Hepatocyte (in vitro differentiated cells): ENCODE measurements around the gene CDK19.

Experiments used
- EZH2 ChIP-seq: fragments of 200-600 bp; sonication (generic); IDR thresholded peaks from 2 replicates; pipeline ENCODE4 v1.6.1; 2016; ENCODE audit warnings: antibody characterized with exemption, mild to moderate bottlenecking, borderline replicate concordance
- EZH2phosphoT487 ChIP-seq: fragments of 200-600 bp; sonication (generic); IDR thresholded peaks from one replicate; pipeline ENCODE4 v1.6.1; 2018; ENCODE audit warnings: antibody characterized with exemption, mild to moderate bottlenecking, low read depth, moderate library complexity; ENCODE audit not compliant: unreplicated experiment, severe bottlenecking
- TF ChIP-seq, protein P1 (sequence below): fragments of 200-600 bp; sonication (generic); IDR thresholded peaks from 2 replicates; pipeline ENCODE4 v1.5.1; 2016; ENCODE audit warnings: antibody characterized with exemption, mild to moderate bottlenecking; ENCODE audit not compliant: poor library complexity

GRCh38 chr6:110703010-110703905 lies 112.0 kb downstream of the CDK19 start:
- TF ChIP-seq, protein P1, sequence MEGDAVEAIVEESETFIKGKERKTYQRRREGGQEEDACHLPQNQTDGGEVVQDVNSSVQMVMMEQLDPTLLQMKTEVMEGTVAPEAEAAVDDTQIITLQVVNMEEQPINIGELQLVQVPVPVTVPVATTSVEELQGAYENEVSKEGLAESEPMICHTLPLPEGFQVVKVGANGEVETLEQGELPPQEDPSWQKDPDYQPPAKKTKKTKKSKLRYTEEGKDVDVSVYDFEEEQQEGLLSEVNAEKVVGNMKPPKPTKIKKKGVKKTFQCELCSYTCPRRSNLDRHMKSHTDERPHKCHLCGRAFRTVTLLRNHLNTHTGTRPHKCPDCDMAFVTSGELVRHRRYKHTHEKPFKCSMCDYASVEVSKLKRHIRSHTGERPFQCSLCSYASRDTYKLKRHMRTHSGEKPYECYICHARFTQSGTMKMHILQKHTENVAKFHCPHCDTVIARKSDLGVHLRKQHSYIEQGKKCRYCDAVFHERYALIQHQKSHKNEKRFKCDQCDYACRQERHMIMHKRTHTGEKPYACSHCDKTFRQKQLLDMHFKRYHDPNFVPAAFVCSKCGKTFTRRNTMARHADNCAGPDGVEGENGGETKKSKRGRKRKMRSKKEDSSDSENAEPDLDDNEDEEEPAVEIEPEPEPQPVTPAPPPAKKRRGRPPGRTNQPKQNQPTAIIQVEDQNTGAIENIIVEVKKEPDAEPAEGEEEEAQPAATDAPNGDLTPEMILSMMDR: no peak
- TF ChIP-seq EZH2 (no peak), EZH2phosphoT487 (no peak)
